NCI-H446 (cell line): ENCODE results near the gene NAGK.
A peak's percentile ranks its signal among the peaks of the same experiment; 100 is the strongest.
"Not testable (repeated sequence)": the region's sequence is repeated elsewhere in the genome, so short reads cannot be mapped to it uniquely, and the experiment has no call there.

Source experiments
- DNase-seq, 2 experiments: peaks; one replicate each; lab custom pipeline; 2025; lab: John Stamatoyannopoulos, UW

NAGK gene

GRCh38 chr2:71068218-71069035 is at the start of gene NAGK:
Gene NAGK, plus strand, starts transcription at chr2:71068648. Its CDS starts 36 bp downstream, at chr2:71068684.
- peak; percentile 88 to 96 for DNase-seq

- not testable (repeated sequence) for DNase-seq
Measured at GRCh38 chr2:71019989-71020388, 48.5 kb upstream of the NAGK start.

DNA sequence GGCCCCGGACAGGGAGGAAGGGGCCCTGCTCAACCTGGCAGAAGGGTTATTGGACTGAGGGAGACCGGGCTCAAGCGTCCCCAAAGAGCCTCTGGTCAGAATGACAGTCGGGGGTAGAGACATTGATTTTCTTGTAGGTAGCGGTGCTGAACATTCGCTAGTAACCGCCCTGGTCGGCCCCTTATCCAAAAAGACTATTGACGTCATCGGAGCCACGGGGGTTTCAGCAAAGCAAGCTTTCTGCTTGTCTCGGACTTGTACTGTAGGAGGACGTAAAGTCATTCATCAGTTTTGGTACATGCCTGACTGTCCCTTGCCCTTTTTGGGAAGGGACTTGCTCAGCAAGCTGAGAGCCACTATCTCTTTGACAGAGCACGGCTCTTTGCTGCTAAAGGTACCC is 47.1 kb upstream of the NAGK start:
- not testable (repeated sequence) for DNase-seq

- DNase-seq: not testable (repeated sequence)
Measured at GRCh38 chr2:71023553-71024243, 44.8 kb upstream of the NAGK start.

DNA sequence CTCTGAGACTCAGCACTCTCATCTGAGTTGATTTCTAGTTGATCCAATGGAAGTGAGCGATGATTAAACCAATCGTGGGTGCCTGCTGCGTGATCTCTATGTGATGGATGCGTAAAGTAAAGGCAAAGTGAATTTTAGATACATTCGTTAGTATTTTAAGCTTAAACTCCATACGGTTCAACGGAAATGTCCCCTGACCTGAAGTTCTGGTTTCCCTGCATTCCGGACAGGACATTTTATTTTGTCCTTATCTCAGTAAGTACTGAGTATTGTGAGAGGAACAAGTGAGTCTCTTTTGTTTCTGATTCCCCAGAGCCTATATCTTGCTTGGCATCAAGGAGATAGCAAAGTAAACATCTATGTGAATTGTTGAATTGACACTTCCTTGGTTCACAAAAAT is 32.2 kb upstream of the NAGK start:
- not testable (repeated sequence) for DNase-seq

- DNase-seq: no peak
Measured at GRCh38 chr2:71042287-71042686, 26.2 kb upstream of the NAGK start.

GRCh38 chr2:71043531-71044407 is 24.7 kb upstream of the NAGK start:
- DNase-seq: no peak

GRCh38 chr2:71045151-71045550 is 23.3 kb upstream of the NAGK start:
- DNase-seq: no peak

DNA sequence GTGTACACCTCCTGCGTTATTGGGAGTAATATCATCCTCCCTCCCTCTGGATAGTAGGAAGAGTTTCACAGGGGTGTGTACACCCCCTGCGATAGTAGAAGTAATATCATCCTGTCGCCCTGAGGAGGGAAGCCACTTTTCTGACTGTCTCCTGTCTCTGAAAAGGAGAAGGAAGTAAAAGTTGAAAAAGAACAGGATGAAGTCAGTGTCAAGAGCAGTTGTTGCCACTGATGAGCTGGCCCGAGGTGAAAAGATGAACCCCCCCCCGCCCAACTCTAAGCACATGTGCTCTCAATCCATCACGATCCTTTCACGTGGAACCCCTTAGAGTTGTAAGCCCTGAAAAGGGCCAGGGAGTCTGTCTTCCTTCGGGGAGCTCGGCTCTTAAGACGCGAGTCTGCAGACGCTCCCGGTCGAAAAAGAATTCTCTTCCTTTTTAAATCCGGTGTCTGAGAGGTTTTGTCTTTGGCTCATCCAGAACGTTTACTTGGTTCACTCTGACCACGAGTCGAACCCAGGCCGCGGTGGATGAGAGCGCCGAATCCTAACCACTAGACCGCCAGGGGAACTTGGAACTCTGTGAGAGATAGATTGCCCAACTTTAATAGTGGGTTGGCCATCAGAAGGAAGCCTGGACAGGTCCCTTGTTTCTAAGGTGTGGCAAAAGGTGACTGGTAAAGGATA is 22.4 kb upstream of the NAGK start:
- no peak for DNase-seq

DNA sequence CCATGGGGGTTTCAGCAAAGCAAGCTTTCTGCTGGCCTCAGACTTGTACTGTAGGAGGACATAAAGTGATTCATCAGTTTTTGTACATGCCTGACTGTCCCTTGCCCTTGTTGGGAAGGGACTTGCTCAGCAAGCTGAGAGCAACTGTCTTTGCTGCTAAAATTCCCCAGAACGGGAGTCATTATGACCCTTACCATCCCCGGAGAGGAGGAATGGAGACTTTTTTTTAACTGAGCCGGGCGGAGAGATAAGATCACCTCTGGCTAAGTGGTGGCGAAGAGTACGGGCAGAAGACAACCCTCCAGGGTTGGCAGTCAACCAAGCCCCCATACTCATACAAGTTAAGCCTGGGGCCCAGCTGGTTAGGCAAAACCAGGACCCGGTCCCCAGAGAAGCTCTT is 20.4 kb upstream of the NAGK start:
- DNase-seq: no peak

GRCh38 chr2:71049704-71050360 is 18.6 kb upstream of the NAGK start:
- DNase-seq: not testable (repeated sequence)

GRCh38 chr2:71055206-71055740 is 13.2 kb upstream of the NAGK start:
- DNase-seq: not testable (repeated sequence)

- no peak for DNase-seq
Measured at GRCh38 chr2:71060211-71060610, 8.2 kb upstream of the NAGK start.

- peak in 1 of 2 experiments; percentile 21 for DNase-seq
Measured at GRCh38 chr2:71060871-71061270, 7.6 kb upstream of the NAGK start.

DNA sequence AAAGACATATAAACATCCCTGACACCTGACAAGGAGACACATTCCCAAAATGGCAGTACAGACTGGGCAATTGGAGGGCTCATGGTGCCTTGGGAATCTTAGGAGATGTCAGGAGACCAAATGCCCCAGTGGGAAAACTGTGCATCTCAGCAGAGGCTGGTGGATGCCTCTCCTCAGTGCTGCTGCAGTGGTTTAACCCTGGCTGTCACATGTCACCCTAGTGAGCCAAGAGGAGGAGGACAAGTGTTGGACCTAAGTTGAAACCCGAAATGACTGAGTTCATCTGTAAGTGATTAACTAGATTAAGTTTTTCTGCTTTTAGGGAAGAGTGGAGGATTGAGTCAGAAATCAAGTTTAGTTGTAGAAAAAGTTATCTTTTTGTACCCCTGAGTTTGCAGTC is 5.2 kb upstream of the NAGK start:
- DNase-seq: no peak

- DNase-seq: no peak
Measured at GRCh38 chr2:71064110-71064611, 4.3 kb upstream of the NAGK start.

- no peak for DNase-seq
Measured at GRCh38 chr2:71064754-71065621, 3.5 kb upstream of the NAGK start.

DNA sequence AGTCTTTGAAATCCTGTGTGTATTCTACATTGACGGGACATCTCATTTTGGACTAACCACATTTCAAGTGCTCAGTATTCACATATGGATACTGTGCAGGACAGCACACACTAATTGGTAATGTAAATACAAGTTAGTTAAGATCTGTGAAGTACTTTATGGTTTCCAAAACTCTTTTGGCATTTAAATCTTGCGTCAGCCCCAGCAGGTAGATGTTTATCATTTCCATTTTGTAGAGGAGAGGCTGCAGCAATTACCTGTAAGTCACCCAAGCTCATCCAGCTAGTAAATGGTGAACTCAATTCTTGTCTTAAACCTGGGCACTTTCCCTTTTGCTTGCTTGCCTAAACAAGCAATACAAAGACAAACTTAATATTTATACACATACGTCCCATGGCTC is 1.6 kb upstream of the NAGK start:
- no peak for DNase-seq

DNA sequence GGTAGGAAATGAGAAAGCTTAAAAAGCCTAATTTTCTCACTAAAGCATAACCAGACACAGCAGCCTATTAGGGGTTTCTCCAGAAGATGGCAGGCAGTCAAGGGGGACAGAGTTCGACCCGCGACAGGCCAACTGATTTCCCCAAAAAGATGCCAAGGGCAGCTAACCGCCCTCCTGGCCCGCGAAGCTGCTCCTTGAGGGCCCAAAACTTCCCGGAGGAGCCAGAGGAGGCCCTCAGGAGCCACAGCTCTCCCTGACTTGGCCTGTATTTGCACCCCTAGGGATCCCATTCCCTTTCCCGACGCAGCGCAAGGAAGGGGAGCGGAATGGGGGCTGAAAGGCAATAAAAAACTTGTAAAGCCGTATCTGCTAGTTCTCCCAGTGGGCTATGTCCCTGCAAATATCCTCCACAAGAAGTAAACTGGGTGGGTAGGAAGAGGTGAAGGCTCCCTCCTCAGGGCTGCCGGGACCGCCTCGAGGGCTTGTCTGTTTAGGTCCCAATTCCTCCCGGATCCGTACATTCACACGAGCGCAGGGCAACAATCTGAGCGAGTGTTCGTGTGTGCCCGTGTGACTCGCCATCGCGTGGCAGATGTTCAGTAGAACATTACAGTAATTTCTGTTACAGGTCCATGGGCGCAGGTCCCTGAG is 756 bp upstream of the NAGK start:
- DNase-seq: no peak
